GM20431 (cell line): ENCODE data around the gene RNF181.

Source experiments
- in situ Hi-C: fragments of 300-500 bp; cut with MseI, MboI; formaldehyde crosslinking; loops from one replicate; pipeline ENCODE4 v1.15.0; 2020; ENCODE audit warnings: low sequenced_read_pairs; ENCODE audit not compliant: unreplicated experiment

The RNF181 gene

GRCh38 chr2:85566265-85566664 is 29.3 kb upstream of the RNF181 start:
- in situ Hi-C loops = no loop called here

- in situ Hi-C loops = no loop called here
Measured at GRCh38 chr2:85575739-85576138, 19.8 kb upstream of the RNF181 start.

- in situ Hi-C loops = no loop called here
Measured at GRCh38 chr2:85577063-85577385, 18.5 kb upstream of the RNF181 start.

- in situ Hi-C loops = no loop called here
Measured at GRCh38 chr2:85577386-85578242, 17.9 kb upstream of the RNF181 start, which contains the start of gene VAMP8. Gene VAMP8, plus strand, starts transcription at chr2:85577586. Its CDS starts 61 bp downstream, at chr2:85577647.

GRCh38 chr2:85578243-85579180 is 17.0 kb upstream of the RNF181 start:
- in situ Hi-C loops = no loop called here

GRCh38 chr2:85579266-85579935 is 16.1 kb upstream of the RNF181 start:
- in situ Hi-C loops = no loop called here

- in situ Hi-C loops = no loop called here
Measured at GRCh38 chr2:85580206-85580605, 15.3 kb upstream of the RNF181 start.

- in situ Hi-C loops = no loop called here
Measured at GRCh38 chr2:85582492-85582891, 13.1 kb upstream of the RNF181 start.

GRCh38 chr2:85583667-85584353 is 11.7 kb upstream of the RNF181 start:
- in situ Hi-C loops = no loop called here

- in situ Hi-C loops = no loop called here
Measured at GRCh38 chr2:85584354-85584856, 11.1 kb upstream of the RNF181 start, which contains the start of gene VAMP5. Gene VAMP5, plus strand, starts transcription at chr2:85584431. Its CDS starts 60 bp downstream, at chr2:85584491.

GRCh38 chr2:85584857-85585780 is 10.4 kb upstream of the RNF181 start:
- in situ Hi-C loops = no loop called here

- in situ Hi-C loops = no loop called here
Measured at GRCh38 chr2:85585781-85586105, 9.8 kb upstream of the RNF181 start.

GRCh38 chr2:85588236-85588635 is 7.3 kb upstream of the RNF181 start:
- in situ Hi-C loops = no loop called here

GRCh38 chr2:85588645-85589044 is 6.9 kb upstream of the RNF181 start:
- in situ Hi-C loops = no loop called here

GRCh38 chr2:85589181-85589580 is 6.4 kb upstream of the RNF181 start:
- in situ Hi-C loops = no loop called here

- in situ Hi-C loops = no loop called here
Measured at GRCh38 chr2:85589982-85590791, 5.4 kb upstream of the RNF181 start.

- in situ Hi-C loops = no loop called here
Measured at GRCh38 chr2:85590950-85591349, 4.6 kb upstream of the RNF181 start.

- in situ Hi-C loops = no loop called here
Measured at GRCh38 chr2:85591563-85591962, 4.0 kb upstream of the RNF181 start.
